Suppressor macrophage treated with lipopolysaccharide for 1 hour (primary cell): ENCODE results near the gene FIS1.
"Not testable (repeated sequence)": the region's sequence is repeated elsewhere in the genome, so short reads cannot be mapped to it uniquely, and the experiment has no call there.

Experiments
- DNase-seq, 3 donors: peaks; one replicate each; pipeline ENCODE4 v3.0.0-alpha.2; 2020 to 2022

FIS1 gene

GRCh38 chr7:101255796-101256195, 10.9 kb upstream of the FIS1 start:
- DNase-seq = peak; percentile 34 to 52 (median 51)

DNA sequence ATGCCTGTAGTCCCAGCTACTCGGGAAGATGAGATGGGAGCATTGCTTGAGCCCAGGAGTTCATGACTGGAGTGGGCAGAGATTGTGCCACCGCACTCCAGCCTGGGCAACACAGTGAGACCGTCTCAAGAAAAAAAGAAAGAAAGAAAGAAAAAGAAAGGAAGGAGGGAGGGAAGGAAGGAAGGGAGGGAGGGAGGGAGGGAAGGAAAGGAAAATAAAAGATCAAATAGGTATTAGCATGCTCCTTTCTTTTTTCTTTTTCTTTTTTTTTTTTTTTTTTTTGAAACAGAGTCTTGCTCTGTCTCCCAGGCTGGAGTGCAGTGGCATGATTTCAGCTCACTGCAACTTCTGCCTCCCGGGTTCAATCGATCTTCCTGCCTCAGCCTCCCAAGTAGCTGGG, 8.3 kb upstream of the FIS1 start:
- DNase-seq = not testable (repeated sequence)

DNA sequence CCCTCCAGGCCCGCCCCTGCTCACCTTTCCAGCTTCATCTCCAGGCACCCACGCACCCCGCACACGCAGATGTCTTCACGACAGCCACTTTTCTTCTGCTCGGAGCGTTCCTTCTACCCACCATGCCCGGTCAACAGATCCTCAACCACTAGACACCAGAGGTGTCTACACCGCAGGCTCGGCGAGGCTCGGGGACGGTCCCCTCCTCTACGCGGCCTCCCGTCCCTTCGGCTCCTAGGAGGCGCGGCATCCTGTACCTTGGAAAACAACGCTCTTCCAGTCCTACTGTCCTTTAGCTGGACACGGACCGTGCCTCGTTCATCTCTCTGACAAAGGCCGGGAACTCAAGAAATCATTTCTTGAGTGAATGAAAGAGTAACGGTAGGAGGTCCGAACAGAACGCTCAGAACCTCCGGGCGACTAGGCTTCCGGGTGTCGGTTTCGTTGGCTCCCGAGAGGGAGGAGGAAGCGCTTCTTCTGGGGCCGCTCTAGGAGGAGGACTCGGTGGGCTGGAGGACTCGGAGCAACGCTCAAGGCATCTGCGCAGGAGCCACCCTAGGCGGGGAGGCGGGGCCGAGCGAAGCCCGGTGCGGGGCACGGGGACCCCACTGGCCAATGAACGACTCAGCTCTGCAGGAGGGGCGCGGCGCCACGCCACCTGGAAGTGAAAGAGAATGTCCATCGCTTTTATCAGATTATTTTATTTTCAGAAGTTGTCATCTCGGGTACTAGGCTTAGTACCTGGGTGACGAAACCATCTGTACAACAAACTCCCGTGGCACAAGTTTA, 7.2 kb upstream of the FIS1 start:
- DNase-seq = peak; percentile 99 to 100 (median 99)

DNA sequence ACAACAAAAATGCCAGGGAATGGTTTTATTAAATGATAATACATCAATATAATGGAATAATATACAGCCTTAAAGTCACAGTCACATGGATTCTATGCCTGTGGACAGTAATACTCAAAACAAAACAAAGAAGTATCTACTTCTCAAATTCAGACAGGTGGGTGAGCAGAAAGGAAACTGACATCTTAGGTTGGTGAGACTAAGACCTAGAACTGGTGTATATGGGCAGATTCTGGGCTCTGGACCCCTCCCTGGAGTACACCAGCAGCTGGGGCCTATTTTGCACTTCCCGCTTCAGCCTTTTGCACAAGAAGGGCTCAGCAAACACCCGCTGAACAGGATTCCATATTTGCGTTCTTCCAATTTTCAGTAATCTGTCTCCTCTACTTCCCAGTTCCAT, 5.4 kb upstream of the FIS1 start:
- no peak for DNase-seq

- no peak for DNase-seq
Measured at GRCh38 chr7:101248276-101248675, 3.4 kb upstream of the FIS1 start.

DNA sequence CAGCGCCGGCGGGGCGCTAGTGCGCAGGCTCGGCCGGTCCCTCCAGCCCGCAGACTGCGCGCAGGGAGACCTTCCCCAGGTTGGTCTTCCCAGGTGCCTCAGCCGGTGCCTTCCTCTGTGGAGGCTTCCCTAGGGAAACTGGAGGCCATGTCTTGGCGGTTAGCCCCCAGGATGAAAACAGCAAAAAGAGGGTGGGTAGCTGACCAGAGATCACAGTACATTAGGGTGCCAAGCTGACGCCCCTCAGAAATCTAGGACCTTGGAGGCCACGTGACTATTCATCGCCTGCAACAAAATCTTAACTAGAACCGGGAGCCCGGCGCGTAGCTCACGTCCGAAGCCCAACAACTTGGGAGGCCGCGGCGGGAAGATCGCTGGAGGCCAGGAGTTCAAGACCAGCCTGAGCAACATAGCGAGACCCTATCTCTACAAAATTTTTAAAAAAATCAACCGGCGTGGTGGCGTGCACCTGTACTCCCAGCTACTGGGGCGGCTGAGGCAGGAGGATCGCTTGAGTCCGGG, 327 bp upstream of the FIS1 start:
- DNase-seq = no peak

DNA sequence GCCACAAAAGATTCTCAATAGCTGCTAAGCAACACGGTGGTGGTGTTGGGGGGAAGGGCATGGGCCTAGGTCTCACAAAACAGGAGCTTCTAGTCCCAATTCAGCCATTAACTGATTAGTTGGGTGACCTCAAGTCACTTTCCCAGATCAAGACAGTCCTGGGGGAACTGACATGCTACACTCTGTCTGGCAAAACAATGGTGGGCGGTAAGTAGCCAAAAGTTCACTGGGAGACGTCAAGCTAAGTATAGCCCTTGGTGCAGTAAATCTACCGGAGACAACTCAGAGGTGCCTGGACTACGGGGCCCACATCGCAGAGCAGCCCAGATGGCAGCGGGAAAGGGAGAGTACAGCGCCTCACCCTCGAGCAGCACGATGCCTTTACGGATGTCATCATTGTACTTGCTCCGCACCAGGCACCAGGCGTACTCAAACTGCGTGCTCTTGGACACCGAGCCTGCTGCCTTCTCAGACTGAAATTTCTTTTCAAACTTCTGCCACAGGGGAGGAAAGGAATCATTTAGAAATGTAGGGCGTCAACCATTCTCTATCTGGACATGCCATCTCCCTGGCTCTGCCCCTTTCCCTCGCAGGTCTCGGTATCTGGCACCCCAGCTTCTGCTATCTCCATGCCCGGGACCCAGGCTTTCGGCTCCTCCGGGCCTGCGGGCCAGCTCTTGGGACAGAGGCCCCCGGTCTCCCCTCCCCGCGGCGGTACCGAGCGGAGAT, 1.1 kb downstream of the FIS1 start:
- peak in 2 of 3 donors; percentile 30 to 37 for DNase-seq

- no peak for DNase-seq
Measured at GRCh38 chr7:101241443-101242349, 3.2 kb downstream of the FIS1 start.

DNA sequence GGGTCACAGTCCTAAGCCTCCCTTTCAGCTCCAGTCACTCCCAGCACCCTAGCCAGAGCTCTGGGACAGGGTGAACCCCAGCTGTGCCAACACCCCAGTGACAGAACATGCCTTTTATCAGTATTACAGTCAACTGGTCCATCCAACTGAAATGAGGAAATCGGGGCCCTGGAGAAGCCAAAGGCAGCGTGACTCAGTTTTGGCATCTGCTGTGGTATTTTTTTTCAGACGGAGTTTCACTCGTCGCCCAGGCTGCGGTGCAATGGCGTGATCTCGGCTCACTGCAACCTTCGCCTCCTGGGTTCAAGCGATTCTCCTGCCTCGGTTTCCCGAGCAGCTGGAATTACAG, 3.9 kb downstream of the FIS1 start:
- DNase-seq = peak; percentile 81 to 89 (median 87)

DNA sequence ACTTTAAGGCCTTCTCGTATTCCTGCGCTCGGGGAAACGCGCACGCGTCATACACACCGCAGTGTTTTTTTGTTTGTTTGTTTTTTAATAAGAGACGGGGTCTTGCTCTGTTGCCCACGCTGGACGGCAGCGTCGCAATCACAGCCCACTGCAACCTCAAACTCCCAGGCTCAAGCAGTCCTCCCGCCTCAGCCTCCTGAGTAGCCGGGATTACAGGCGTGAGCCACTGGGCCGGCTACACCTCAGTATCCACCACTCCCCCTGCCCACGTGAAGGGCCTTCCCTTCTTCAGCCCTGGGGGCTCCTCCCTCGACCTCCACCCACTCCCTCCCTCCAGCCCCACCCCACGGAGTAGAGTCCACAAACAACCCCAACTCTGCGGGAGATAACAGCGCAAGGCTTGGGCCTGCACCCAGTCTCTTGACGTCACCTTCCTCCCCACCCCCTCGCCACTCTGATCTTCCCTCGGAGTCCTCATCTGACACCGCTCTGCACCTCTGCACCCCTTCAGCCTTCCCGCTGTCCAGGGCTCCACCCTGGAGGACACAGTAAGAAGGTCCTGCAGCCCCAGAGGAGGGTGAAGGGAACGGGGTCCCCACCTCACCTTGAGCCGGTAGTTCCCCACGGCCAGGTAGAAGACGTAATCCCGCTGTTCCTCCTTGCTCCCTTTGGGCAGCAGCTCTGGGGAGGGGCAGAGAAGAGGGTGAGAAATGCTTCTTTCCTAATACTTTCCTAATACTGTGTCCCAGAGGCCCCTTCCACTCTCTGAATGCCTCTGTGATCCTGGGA, 4.5 kb downstream of the FIS1 start:
- DNase-seq = no peak

GRCh38 chr7:101239951-101240220, 5.0 kb downstream of the FIS1 start:
- DNase-seq = no peak

DNA sequence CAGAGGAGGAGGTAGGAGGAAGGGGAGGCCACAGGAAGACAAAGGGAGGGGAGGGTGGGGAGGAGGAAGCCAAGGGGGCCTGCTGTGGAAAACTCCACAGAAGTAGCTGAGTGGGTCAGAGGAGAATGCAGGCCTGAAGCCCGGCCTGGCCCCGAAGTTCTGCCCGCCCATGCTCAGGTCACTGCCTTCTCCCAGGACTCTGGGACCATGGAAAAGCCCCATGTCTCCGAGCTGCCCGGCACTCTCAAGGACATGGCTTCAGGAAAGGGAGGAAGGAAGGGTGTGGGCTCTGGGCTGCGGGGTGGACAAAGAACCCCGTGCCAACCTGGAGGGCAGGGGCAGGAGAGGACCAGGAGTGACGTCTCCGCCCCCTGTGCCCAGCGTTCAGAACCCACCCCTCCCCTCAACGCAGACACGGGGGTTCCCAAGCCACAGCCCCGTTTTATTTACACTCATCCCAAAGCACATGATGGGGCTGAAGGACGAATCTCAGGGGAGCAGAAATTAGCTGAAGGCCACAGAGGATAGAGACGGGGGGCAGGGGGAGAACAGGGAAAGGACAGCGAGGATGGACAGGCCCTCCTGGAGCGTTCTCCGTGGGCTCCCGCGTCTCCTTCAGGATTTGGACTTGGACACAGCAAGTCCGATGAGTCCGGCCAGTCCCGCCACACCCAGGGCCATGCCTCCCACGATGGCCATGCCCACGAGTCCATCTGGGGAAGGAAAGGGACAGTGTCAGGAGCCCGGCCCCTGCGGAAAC, 5.5 kb downstream of the FIS1 start:
- DNase-seq = no peak

DNA sequence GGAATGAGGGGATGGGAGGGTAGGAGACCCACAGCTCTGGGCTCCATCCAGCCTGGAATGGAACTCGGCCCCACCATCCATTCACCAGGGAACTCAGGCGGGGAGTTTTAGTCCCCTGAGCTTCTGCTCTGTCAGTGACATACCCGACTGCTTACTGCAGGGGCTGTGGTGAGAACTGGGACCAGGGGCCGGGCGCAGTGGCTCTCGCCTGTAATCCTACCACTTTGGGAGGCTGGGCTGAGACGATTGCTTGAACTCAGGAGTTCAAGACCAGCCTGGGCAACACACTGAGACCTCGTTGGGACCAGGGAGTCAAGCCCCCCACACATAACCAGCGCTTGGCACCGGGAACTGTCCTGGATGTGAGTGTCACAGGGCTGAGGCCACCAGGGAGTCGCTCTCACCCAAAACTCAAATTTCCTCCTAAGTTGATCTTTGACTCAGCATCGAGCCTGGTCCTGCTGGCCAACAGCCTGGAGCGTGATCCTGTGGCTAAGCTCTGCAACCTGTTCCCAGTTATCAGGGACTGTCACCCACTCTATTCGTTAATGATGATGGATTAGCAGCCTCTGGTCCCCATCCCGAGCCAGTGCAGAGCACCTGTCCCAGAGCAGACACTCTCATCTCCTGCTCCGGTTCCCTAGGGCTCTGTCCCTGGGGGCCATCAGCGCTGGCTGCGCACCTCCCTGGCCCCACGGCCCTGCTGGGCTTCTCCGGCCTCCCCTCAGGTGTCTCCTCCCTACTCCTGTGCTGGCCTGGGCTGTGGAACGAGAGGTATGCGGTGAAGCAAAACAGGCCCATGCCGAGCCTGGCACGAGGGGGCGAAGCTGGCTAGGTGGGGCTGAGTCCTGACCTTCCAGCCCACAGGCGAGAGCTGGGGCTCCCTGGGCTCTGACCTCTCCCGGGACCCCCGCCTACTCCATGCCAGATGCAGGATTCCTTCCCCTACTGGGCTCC, 6.4 kb downstream of the FIS1 start:
- DNase-seq = no peak

GRCh38 chr7:101237206-101238067, 7.4 kb downstream of the FIS1 start, which contains the start of gene CLDN15:
Gene CLDN15, minus strand, starts transcription at chr7:101237802. Its CDS starts 221 bp downstream, at chr7:101237581.
- peak in 2 of 3 donors; percentile 33 to 48 for DNase-seq

- no peak for DNase-seq
Measured at GRCh38 chr7:101236292-101236835, 8.5 kb downstream of the FIS1 start.

DNA sequence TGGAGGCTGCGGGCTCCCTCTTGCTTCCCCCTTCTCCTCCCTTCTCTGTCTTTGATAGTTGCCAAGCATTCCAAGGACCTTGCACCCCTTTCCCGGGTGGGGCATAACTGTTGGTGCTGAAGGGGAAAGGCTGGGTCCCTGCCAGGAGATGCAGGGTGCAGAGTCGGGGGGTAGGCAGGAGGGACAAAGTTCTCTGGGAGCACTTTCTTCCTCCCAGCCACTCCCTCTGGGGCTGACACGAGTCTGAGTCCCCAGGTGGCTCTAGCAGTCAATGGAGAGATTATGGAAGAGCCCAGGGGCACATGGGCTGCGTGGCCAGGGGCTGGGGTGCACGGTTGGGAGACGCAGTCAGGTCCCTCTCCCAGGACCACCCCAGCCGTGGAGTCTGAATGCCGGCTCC, 9.4 kb downstream of the FIS1 start:
- DNase-seq = no peak

DNA sequence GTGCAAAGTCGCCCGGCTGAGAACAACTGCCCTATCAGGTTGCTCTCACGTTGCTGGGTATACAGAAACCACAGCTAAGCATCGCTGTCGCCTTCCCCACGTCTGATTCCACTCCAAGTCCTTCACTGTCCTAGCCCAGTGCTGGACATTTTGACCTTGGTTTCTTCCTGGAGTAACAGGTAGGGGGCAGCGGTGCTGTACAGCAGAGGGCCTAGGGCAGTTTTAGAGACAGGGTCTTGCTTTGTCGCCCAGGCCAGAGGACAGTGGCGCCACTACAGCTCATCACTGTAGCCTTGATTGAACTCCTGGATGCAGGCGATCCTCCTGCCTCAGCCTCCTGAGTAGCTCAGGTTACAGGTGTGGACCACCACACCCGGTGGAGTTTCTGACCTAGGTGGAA, 9.8 kb downstream of the FIS1 start:
- DNase-seq = peak in 2 of 3 donors; percentile 43 to 50

- DNase-seq = no peak
Measured at GRCh38 chr7:101234636-101235035, 10.2 kb downstream of the FIS1 start.

DNA sequence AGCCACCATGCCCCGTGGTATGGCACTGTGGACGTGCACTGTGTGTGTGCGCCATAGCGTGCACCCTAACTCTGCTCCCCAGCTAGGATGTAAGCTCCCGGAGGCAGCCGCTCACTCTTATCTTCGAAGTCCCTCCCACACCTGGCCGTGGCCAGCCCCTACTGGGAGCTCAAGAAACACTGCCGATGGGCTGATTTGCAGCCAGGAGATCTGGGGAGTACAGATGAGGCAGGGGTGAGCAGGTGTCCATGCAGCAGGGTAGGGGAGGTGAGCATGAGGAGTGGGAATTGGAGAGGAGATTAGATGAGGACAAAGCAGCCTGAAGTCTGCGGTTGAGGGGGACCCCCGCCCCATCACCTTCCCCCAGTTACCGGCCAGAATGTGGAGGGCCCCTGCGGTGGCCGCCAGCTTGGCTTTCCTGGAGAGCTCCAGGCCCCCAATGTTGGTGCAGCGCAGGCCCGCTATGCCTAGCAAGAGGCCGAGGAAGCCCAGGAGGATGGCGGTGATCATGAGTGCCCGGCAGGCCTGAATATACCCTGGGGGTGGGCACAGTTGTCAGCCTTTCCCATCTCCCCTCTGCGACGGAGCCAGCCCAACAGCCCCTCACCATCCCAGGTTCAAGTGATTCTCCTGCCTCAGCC, 10.9 kb downstream of the FIS1 start:
- no peak for DNase-seq
